ENCODE results near the gene KCTD1.

- TF ChIP-seq MYC (IDR thresholded peaks at IDR 0.05; ENCODE audit: insufficient read depth, insufficient read length, insufficient replicate concordance, low read length, severe bottlenecking): no peak
- TF ChIP-seq PBX3 (IDR thresholded peaks at IDR 0.05; ENCODE audit: insufficient replicate concordance, low read depth, low read length): no peak
- TF ChIP-seq ZNF592 (IDR thresholded peaks at IDR 0.05): no peak
- TF ChIP-seq NFXL1 (IDR thresholded peaks at IDR 0.05; ENCODE audit: borderline replicate concordance): no peak
- TF ChIP-seq SMC3 (IDR thresholded peaks at IDR 0.05; ENCODE audit: borderline replicate concordance, low read length): no peak
- TF ChIP-seq, protein P1, sequence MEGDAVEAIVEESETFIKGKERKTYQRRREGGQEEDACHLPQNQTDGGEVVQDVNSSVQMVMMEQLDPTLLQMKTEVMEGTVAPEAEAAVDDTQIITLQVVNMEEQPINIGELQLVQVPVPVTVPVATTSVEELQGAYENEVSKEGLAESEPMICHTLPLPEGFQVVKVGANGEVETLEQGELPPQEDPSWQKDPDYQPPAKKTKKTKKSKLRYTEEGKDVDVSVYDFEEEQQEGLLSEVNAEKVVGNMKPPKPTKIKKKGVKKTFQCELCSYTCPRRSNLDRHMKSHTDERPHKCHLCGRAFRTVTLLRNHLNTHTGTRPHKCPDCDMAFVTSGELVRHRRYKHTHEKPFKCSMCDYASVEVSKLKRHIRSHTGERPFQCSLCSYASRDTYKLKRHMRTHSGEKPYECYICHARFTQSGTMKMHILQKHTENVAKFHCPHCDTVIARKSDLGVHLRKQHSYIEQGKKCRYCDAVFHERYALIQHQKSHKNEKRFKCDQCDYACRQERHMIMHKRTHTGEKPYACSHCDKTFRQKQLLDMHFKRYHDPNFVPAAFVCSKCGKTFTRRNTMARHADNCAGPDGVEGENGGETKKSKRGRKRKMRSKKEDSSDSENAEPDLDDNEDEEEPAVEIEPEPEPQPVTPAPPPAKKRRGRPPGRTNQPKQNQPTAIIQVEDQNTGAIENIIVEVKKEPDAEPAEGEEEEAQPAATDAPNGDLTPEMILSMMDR (IDR thresholded peaks at IDR 0.05 in 2 of 3, conservative IDR thresholded peaks at IDR 0.05 in 1 of 3; ENCODE audit: control insufficient read depth in 2 of 3, extremely low read depth in 1 of 3, insufficient read depth in 1 of 3, low read depth in 3 of 3, low read length in 3 of 3): no peak
- TF ChIP-seq SREBF2 (IDR thresholded peaks at IDR 0.05; ENCODE audit: low read length): no peak
- TF ChIP-seq POLR2AphosphoS5 (IDR thresholded peaks at IDR 0.05; ENCODE audit: low read length): no peak
- TF ChIP-seq SRF (IDR thresholded peaks at IDR 0.05; ENCODE audit: low read depth in 2 of 2, low read length in 2 of 2): no peak
- TF ChIP-seq POLR2A (IDR thresholded peaks at IDR 0.05; ENCODE audit: low read depth, low read length): no peak
- no peak for TF ChIP-seq RCOR1 (conservative IDR thresholded peaks at IDR 0.05; ENCODE audit: low read depth, low read length)
- no peak for TF ChIP-seq RFX5 (IDR thresholded peaks at IDR 0.05; ENCODE audit: low read depth, low read length)
Observed at GRCh38 chr18:26496528-26496927, 51.8 kb downstream of the KCTD1 start.
